Measurements from ENCODE around the gene DHX34.
"Not testable (repeated sequence)": the region's sequence is repeated elsewhere in the genome, so short reads cannot be mapped to it uniquely, and the experiment has no call there.

Gene DHX34

DNA sequence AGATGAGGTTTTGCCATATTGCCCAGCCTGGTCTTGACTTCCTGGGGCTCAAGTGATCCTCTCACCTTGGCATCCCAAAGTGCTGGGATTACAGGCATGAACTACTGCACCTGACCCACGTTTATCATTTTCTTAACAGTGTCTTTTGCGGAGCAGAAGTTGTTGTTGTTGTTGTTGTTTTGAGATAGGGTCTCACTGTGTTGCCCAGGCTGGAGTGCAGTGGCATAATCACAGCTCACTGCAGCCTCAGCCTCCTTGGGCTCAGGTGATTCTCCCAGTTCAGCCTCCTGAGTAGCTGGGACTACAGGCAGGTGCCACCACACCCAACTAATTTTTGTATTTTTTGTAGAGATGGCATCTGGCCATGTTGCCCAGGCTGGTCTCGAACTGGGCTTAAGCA is 38.5 kb downstream of the DHX34 start:
- H3K36me3 ChIP-seq (ENCODE audit: control insufficient read depth, insufficient read depth, low read length); H3K27me3 ChIP-seq (ENCODE audit: control insufficient read depth, insufficient read depth, low read length); H3K4me3 ChIP-seq (ENCODE audit: low read length); H3K4me1 ChIP-seq (ENCODE audit: control insufficient read depth, insufficient read depth, low read length); H3K9ac ChIP-seq (ENCODE audit: low read length); H3K27ac ChIP-seq (ENCODE audit: low read depth, low read length): not testable (repeated sequence)

DNA sequence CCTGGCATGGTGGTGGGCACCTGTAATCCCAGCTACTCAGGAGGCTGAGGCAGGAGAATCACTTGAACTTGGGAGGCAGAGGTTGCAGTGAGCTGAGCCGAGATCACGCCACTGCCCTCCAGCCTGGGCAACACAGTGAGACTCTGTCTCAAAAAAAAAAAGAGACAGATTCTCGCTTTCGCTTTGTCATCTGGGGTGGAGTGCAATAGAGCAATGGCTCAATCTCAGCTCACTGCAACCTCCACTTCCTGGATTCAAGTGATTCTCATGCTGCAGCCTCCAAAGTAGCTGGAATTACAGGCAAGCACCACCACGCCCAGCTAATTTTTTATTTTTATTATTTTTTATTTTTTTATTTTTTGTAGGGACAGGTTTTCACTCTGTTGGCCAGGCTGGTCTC is 39.6 kb downstream of the DHX34 start:
- H3K27ac ChIP-seq (ENCODE audit: low read depth, low read length); H3K4me1 ChIP-seq (ENCODE audit: control insufficient read depth, insufficient read depth, low read length); H3K36me3 ChIP-seq (ENCODE audit: control insufficient read depth, insufficient read depth, low read length); H3K4me3 ChIP-seq (ENCODE audit: low read length); H3K27me3 ChIP-seq (ENCODE audit: control insufficient read depth, insufficient read depth, low read length); H3K9ac ChIP-seq (ENCODE audit: low read length): not testable (repeated sequence)

DNA sequence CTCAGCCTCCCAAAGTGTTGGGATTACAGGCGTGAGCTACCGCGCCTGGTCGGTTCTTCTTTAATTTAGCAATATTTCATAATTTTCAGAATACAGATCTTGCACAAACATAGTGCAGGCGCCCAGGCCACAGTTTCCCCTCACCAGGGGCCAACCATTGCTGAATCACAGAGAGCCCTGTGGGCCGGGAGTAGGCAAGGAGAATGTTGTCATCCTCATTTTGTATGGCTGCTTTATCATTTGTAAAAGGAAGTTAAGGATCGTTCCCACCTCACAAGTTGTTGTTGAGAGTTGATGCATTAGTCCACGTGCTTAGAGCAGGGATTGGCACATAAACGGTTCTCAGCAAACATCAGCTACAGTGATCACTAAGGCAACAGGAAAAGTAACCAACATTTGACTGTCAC is 40.0 kb downstream of the DHX34 start:
- Histone ChIP-seq H3K27ac (ENCODE audit: low read depth, low read length) (no peak overlapping the region), H3K9ac (ENCODE audit: low read length) (no peak overlapping the region), H3K4me3 (ENCODE audit: low read length) (no peak overlapping the region), H3K27me3 (ENCODE audit: control insufficient read depth, insufficient read depth, low read length) (peaks cover 4% of the 10 kb centered on the region), H3K4me1 (ENCODE audit: control insufficient read depth, insufficient read depth, low read length) (no peaks in the 10 kb centered on the region), H3K36me3 (ENCODE audit: control insufficient read depth, insufficient read depth, low read length) (no peaks in the 10 kb centered on the region)

DNA sequence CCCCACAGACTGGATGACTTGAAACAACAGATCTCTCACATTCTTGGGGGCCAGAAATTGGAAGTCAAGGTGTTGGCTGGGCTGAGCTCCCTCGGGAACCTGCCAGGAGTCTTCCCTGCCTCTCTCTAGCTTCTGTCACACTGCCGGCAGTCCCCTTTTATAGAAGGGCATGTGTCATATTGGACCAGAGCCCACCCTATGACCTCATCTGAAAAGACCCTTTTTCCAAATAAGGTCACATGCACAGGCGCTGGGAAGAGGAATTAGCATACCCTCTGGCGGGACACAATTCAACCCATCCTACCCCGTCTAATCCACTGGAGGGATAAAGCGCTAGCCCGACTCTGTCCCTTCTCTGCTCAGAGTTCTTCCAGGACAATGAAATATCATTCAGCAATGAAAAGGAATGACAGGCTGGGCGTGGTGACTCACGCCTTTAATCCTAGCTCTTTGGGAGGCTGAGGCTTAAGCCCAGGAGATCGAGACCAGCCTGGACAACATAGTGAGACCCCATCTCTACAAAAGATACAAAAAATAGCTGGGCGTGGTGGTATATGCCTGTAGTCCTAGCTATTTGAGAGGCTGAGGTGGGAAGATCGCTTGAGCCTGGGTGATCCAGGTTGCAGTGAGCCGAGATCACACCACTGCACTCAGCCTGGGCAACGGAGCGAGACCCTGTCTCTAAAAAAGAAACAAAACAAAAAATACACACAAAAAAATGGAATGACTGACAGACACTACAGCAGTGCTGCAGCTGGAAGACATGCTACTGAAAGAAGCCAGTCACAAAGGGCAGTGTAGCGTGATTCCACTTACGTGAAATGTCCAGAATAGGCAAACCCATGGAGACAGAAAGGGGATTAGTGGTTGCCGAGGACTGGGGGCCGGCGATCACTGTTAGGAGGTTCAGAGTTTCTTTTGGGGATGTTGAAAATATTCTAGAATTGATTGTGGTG is 41.7 kb downstream of the DHX34 start:
- no peak overlapping the region for H3K9ac ChIP-seq (ENCODE audit: low read length)
- no peak overlapping the region for H3K27ac ChIP-seq (ENCODE audit: low read depth, low read length)
- H3K36me3 ChIP-seq (ENCODE audit: control insufficient read depth, insufficient read depth, low read length): no peaks in the 10 kb centered on the region
- no peak overlapping the region for H3K4me3 ChIP-seq (ENCODE audit: low read length)
- H3K27me3 ChIP-seq (ENCODE audit: control insufficient read depth, insufficient read depth, low read length): peaks cover 4% of the 10 kb centered on the region
- no peaks in the 10 kb centered on the region for H3K4me1 ChIP-seq (ENCODE audit: control insufficient read depth, insufficient read depth, low read length)

DNA sequence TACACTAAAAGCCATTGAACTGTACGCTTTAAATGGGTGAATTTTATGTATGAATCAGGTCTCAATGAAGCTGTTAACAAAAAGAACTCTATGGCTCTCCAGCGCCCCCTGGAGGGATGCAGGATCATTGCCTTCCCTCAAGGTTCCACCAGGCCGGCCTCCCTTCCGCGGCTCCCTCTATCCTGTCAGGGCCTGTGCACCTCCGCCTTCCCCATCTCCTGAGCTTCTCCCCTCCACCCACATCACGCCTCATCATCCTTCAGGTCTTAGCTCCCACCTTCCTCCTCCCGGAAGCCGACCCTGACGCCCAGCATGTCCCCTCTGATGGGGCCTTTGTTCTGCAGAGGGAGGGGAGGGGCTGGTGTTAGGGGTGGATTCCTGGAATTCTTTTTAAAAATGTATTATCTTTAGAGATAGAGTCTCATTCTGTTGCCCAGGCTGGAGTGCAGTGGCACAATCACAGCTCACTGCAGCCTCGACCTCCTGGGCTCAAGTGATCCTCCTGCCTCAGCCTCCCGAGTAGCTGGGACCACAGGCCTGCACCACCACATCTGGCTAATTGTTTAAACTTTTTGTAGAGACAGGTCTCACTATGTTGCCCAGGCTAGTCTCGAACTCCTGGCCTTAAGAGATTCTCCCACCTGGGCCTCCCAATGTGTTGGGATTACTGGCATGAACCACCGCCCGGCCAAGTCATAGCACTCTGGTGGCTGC is 42.6 kb downstream of the DHX34 start:
- H3K4me3 ChIP-seq (ENCODE audit: low read length): no peak overlapping the region
- H3K27ac ChIP-seq (ENCODE audit: low read depth, low read length): no peak overlapping the region
- H3K27me3 ChIP-seq (ENCODE audit: control insufficient read depth, insufficient read depth, low read length): peaks cover 4% of the 10 kb centered on the region
- no peak overlapping the region for H3K9ac ChIP-seq (ENCODE audit: low read length)
- no peaks in the 10 kb centered on the region for H3K4me1 ChIP-seq (ENCODE audit: control insufficient read depth, insufficient read depth, low read length)
- H3K36me3 ChIP-seq (ENCODE audit: control insufficient read depth, insufficient read depth, low read length): no peaks in the 10 kb centered on the region

DNA sequence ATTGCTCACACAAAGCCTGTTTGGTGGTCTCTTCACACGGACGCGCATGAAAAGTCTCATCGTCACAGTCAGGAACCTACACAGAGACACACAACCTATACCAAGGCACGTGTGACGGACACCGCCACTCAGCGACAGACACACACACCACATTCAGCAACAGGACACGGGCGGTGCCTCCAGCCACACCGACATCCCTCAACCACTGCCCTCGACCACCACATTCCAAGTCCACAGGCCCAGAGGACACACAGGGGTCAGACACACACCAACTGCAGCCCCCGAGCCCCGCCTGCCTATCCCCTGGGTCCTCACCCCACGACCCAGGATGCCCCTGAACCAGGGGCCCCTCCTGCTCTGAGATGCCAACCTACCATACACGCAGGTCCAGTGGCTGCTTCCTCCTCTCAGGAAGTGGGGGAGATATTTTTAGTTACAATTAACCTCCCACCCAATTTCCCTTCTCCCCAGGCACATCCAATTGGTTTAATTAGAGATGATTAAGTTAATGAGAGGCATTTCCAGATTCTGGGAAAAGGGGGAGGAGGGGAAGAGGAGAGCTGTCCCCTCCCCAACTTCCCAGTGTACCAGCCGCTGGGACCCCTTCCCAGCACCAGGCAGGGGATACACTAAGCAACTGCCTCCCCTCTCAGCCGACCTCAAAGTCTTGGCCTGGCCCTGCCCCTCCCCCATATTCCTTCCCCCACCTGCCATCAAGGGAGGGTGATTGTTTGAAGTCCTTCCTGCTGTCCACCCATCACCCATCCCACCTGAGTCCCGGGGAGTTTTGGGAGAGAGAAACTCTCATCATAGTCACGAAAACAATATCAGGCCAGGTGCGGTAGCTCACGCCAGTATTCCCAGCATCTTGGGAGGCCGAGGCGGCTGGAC is 49.8 kb downstream of the DHX34 start:
- H3K36me3 ChIP-seq (ENCODE audit: control insufficient read depth, insufficient read depth, low read length): no peaks in the 10 kb centered on the region
- no peak overlapping the region for H3K4me3 ChIP-seq (ENCODE audit: low read length)
- H3K27me3 ChIP-seq (ENCODE audit: control insufficient read depth, insufficient read depth, low read length): no peaks in the 10 kb centered on the region
- H3K27ac ChIP-seq (ENCODE audit: low read depth, low read length): no peak overlapping the region
- no peaks in the 10 kb centered on the region for H3K4me1 ChIP-seq (ENCODE audit: control insufficient read depth, insufficient read depth, low read length)
- no peak overlapping the region for H3K9ac ChIP-seq (ENCODE audit: low read length)

DNA sequence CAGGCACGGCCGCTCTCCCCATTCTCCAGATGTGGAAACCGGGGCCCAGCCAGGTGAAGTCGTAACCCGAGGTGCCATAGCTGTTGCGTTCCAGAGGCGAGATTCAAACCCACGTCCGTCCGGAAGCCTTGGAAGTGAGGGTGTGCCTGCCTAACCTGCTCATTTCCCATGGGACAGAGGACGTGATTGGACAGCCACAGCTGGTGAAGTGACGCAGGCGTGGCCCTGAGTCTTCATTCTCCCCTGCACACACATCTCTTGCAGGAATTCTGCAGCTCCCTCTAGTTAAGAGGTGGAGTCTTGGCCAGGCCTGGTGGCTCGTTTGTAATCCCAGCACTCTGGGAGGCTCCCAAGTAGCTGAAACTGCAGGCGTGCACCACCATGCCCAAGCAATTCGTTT is 53.4 kb downstream of the DHX34 start:
- H3K4me3 ChIP-seq (ENCODE audit: low read length): no peak overlapping the region
- H3K9ac ChIP-seq (ENCODE audit: low read length): no peak overlapping the region
- H3K36me3 ChIP-seq (ENCODE audit: control insufficient read depth, insufficient read depth, low read length): no peaks in the 10 kb centered on the region
- no peak overlapping the region for H3K27ac ChIP-seq (ENCODE audit: low read depth, low read length)
- H3K27me3 ChIP-seq (ENCODE audit: control insufficient read depth, insufficient read depth, low read length): no peaks in the 10 kb centered on the region
- no peaks in the 10 kb centered on the region for H3K4me1 ChIP-seq (ENCODE audit: control insufficient read depth, insufficient read depth, low read length)

DNA sequence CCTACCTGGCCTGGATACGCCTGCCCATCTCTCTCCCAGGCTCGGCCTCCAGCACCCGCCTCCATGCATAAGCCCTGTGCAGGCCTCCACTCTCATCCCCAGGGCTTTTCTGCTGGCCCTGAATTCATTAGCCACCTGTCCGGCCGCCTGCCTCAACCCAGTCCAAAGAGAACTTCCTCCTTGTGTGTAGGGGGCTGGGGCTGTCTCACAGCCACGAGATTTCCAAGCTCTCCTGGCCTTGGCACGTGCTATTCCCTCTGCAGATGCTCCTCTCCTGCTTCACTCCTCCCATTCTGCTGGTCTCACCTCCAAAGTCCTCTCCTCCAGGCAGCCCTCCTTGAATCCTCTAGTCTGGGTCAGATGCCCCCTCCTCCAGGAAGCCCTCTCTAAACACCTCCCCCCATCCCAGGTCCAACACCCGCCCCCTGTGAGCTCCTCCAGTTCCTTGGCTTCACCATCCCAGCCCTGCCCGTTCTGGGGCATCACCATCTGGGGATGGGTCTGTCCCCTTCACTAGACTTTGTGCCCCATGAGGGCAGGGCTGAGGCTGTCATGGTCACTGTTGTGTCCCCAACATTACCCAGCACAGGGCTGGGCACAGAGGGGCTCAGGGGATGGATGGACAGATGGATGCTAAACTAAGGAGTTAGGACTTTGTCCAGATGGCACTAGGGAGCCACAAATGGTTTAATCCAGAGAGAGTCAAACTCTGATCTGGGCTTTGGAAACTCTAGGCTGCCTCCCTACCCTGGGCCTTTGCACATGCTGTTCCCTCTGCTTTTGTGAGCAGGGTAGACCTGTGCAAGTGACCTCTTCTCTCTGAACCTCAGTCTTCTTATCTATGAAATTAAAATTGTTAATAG is 55.5 kb downstream of the DHX34 start:
- no peaks in the 10 kb centered on the region for H3K27me3 ChIP-seq (ENCODE audit: control insufficient read depth, insufficient read depth, low read length)
- H3K36me3 ChIP-seq (ENCODE audit: control insufficient read depth, insufficient read depth, low read length): no peaks in the 10 kb centered on the region
- H3K27ac ChIP-seq (ENCODE audit: low read depth, low read length): no peak overlapping the region
- H3K4me1 ChIP-seq (ENCODE audit: control insufficient read depth, insufficient read depth, low read length): no peaks in the 10 kb centered on the region
- no peak overlapping the region for H3K4me3 ChIP-seq (ENCODE audit: low read length)
- H3K9ac ChIP-seq (ENCODE audit: low read length): no peak overlapping the region

DNA sequence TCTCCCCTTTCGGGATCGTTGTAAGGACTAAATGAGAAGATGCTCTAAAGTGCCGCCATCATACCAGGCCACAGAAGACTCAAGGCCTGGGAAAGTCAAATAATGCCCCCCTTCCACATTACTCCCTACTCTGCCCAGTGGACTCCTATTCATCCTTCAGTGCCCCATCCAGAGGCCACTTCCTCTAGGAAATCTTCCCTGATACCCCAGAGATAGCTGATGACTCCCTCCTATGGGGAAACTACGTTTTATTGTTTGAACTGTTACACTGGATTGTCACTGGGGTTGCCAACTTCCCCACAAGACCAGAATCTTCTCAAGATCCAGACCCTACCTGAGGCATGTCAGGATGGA is 56.1 kb downstream of the DHX34 start:
- no peak overlapping the region for H3K27ac ChIP-seq (ENCODE audit: low read depth, low read length)
- H3K4me3 ChIP-seq (ENCODE audit: low read length): no peak overlapping the region
- H3K27me3 ChIP-seq (ENCODE audit: control insufficient read depth, insufficient read depth, low read length): no peaks in the 10 kb centered on the region
- H3K4me1 ChIP-seq (ENCODE audit: control insufficient read depth, insufficient read depth, low read length): no peaks in the 10 kb centered on the region
- H3K36me3 ChIP-seq (ENCODE audit: control insufficient read depth, insufficient read depth, low read length): no peaks in the 10 kb centered on the region
- H3K9ac ChIP-seq (ENCODE audit: low read length): no peak overlapping the region

DNA sequence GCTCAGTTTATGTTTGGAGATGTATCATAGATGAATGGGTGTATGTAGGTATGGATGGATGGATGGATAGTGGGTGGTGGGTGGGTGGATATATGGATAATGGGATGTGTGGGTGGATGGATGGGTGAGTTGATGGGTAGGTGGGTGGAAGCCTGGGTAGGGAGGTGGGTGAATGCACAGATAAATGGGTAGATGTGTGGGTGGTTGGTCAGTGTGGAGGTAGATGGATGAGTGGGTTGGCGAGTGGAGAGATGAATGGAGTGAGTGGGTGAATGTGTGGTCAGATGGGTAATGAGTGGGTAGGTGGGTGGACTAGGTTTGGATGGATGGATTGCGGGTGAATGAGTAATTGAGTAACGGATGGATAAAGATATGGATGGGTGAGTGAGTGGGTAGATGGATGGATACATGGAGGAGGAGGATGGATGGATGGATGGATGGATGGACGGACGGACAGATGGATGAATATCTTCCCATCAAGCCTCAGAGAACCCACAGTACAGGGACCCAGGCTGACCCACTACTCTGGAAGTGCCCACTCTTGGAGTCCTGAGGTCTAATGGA is 56.8 kb downstream of the DHX34 start:
- no peak overlapping the region for H3K9ac ChIP-seq (ENCODE audit: low read length)
- no peak overlapping the region for H3K27ac ChIP-seq (ENCODE audit: low read depth, low read length)
- H3K4me1 ChIP-seq (ENCODE audit: control insufficient read depth, insufficient read depth, low read length): no peaks in the 10 kb centered on the region
- no peaks in the 10 kb centered on the region for H3K27me3 ChIP-seq (ENCODE audit: control insufficient read depth, insufficient read depth, low read length)
- H3K4me3 ChIP-seq (ENCODE audit: low read length): no peak overlapping the region
- no peaks in the 10 kb centered on the region for H3K36me3 ChIP-seq (ENCODE audit: control insufficient read depth, insufficient read depth, low read length)

DNA sequence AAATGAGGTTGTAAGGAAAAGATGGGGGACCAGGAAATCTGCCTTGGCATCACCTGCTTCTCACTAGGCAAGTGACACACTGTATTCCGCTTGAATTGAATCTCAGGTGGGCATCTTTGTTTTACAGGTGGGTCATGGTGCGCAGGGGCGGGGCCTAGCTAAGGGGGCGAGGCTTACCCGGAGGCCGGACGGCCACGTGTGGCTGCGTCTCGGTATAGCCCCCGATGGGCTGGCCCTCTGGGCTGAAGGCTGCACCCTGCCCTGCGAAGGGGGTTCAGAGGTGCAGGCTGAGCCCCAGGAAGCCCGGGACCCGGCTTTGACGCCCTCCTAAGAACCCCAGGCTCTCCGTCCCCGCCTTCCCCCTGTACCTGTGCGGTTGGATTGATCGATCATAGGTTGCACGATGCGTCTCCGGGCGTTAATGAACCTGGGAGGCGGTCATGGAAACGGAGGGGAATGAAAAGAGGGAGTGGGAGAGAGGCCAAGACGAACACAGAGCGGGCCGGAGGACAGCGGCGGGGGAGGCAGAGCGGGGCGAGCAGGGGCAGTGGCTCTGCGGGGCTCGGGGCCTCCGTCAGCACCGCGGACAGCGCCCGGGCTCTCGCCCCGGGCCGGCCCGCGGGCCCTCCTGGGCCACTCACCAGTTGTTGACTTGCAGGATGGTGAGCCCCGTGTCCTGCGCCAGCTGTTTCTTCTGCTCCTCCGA is 57.7 kb downstream of the DHX34 start:
- Histone ChIP-seq H3K4me1 (ENCODE audit: control insufficient read depth, insufficient read depth, low read length) (no peaks in the 10 kb centered on the region), H3K27ac (ENCODE audit: low read depth, low read length) (no peak overlapping the region), H3K9ac (ENCODE audit: low read length) (no peak overlapping the region), H3K4me3 (ENCODE audit: low read length) (no peak overlapping the region), H3K27me3 (ENCODE audit: control insufficient read depth, insufficient read depth, low read length) (no peaks in the 10 kb centered on the region), H3K36me3 (ENCODE audit: control insufficient read depth, insufficient read depth, low read length) (no peaks in the 10 kb centered on the region)
